Heart left ventricle (tissue), 16 donors: ENCODE results near the gene PRKAA1. TPM values are rescaled to one million over a fixed set of nuclear protein-coding genes. Genes with fewer than 3 reads are reported as not detected.
A peak's percentile ranks its signal among the peaks of the same experiment; 100 is the strongest.

ENCODE experiments used
- ATAC-seq, 4 donors: fragments of 200-7000 bp; cut with Tn5 transposase; one replicate each; pipeline ENCODE4 v1.9.1; 2020 to 2022; ENCODE audit warnings: moderate library complexity in 4 of 4, mild to moderate bottlenecking in 3 of 4, moderate number of reproducible peaks in 1 of 4
- DNase-seq, 5 donors: peaks; one replicate each; pipeline ENCODE4 v3.0.0-alpha.2; 2020
- H3K27ac ChIP-seq, 12 donors: fragments of 200-600 bp; sonication (generic) in 4 of 12; one replicate each; pipeline versions ENCODE4 v1.5.0 to v1.8.0; 2016 to 2022; ENCODE audit warnings: mild to moderate bottlenecking in 2 of 12
- H3K27me3 ChIP-seq, 9 donors: fragments of 200-600 bp; sonication (generic) in 2 of 9; one replicate each; pipeline versions ENCODE4 v1.5.1 to v1.8.0; 2016 to 2022; ENCODE audit warnings: mild to moderate bottlenecking in 3 of 9
- H3K36me3 ChIP-seq, 9 donors: fragments of 200-600 bp; sonication (generic) in 2 of 9; one replicate each; pipeline versions ENCODE4 v1.5.0 to v1.8.0; 2018 to 2022; ENCODE audit warnings: mild to moderate bottlenecking in 2 of 9
- H3K4me1 ChIP-seq, 12 donors: fragments of 200-600 bp; sonication (generic) in 4 of 12; one replicate each; pipeline versions ENCODE4 v1.5.0 to v1.8.0; 2016 to 2022; ENCODE audit warnings: mild to moderate bottlenecking in 3 of 12
- H3K4me3 ChIP-seq, 12 donors: fragments of 200-600 bp; sonication (generic) in 4 of 12; one replicate each; pipeline versions ENCODE4 v1.5.0 to v1.8.0; 2017 to 2022; ENCODE audit warnings: mild to moderate bottlenecking in 9 of 12, moderate library complexity in 4 of 12
- H3K9me3 ChIP-seq, 12 donors: fragments of 200-600 bp; sonication (generic) in 4 of 12; one replicate each; pipeline versions ENCODE4 v1.5.0 to v1.8.0; 2016 to 2022; ENCODE audit warnings: mild to moderate bottlenecking in 1 of 12
- CTCF ChIP-seq, 12 donors: fragments of 200-600 bp; sonication (generic) in 4 of 12; IDR thresholded peaks; one replicate each; pipeline versions ENCODE4 v1.5.0 to v1.8.0; 2018 to 2022; ENCODE audit warnings: antibody characterized with exemption in 12 of 12, mild to moderate bottlenecking in 5 of 12
- POLR2A ChIP-seq, 2 donors: fragments of 450-650 bp; IDR thresholded peaks; one replicate each; pipeline ENCODE4 v1.6.1; 2017; ENCODE audit warnings: antibody characterized with exemption in 2 of 2, mild to moderate bottlenecking in 2 of 2, moderate library complexity in 2 of 2
- WGBS, 4 donors: extraction: QIAGEN DNeasy Blood & Tissue Kit in 2 of 4; methylation state at CpG; one replicate each; pipeline versions ENCODE4 v1.1.5 to v1.1.7; 2013 to 2018; 5-methylcytosine and 5-hydroxymethylcytosine counted together
- intact Hi-C, 10 donors: fragments of 100-400 bp; cut with DNase I; formaldehyde crosslinking; loops; one replicate each; pipeline versions ENCODE4 v1.11.1 to v1.14.2; 2022
- polyA plus RNA-seq, 2 donors: library from polyadenylated mRNA; stranded (reverse); fragments of 200-250 nt; gene quantifications; one replicate each; pipeline ENCODE4 v1.2.3, GENCODE V29; 2013
- total RNA-seq, 9 donors: library from RNA; depleted of rRNA in 2 of 9; stranded (reverse); fragments of >200 nt in 2 of 9; fragmentation: NEBNext Ultra II Directional in 3 of 9; extraction: Animal tissue kit (Norgen Biotek cat#: 25700) in 3 of 9; gene quantifications; one replicate each; pipeline versions ENCODE4 v1.1.0 to v1.2.4, GENCODE V29; 2016 to 2023
- donor health status: ischemic (EF 13 %, LVEDD 7.1; RV severe dilation, severe dysfunction).
- donor health status: healthy with polysubstance abuse.
- donor health status: DM: no; HTN: yes; CAD: no.
- donor health status: DM: no; HTN: no; CAD: no.
- donor health status: ischemic (EF 25% LVEDD 6.9; RV normal size, moderate dysfunction).
- donor health status: ischemic (EF 25% LVEDD 5.7; RV mildly dilated, moderate dysfunction).
- donor health status: healthy.
- donor health status: DM: yes; HTN: yes; CAD: no.
- donor health status: ischemic (EF 35%, LVEDD 5.7; RV mildly dilated, moderate dysfunction).
- donor health status: nonischemic (EF 11% LVEDD 7.7; RV severe dilation, severe dysfunction).
- donor health status: DM: yes; HTN: yes; CAD: no.
- donor health status: PGD.
- donor health status: ischemic (EF 29% LVEDD 5.4; RV normal size, mild dysfunction).
- donor health status: nonischemic (EF 23%, LVEDD 6.1; RV moderate dilation, normal function).

The PRKAA1 gene
- total and polyA plus RNA-seq, 11 donors, result 13.5 to 53.3 (median 42.6) TPM

GRCh38 chr5:40812125-40812524 lies 14.0 kb upstream of the PRKAA1 start:
- 0 to 43% (median 18%) methylated on average over 1 of the region's 1 CpG for WGBS, 4 donors
- no peaks in the 10 kb centered on the region for H3K27me3 ChIP-seq
- no peak for TF ChIP-seq POLR2A (IDR thresholded peaks at IDR 0.05)
- no peak for TF ChIP-seq CTCF (IDR thresholded peaks at IDR 0.05)
- no peak for ATAC-seq
- no peak for DNase-seq
- intact Hi-C loops, result no loop called here
- H3K9me3 ChIP-seq, result no peaks in the 10 kb centered on the region
- no peaks in the 10 kb centered on the region for H3K4me1 ChIP-seq
- no peaks in the 10 kb centered on the region for H3K36me3 ChIP-seq
- no peak overlapping the region for H3K4me3 ChIP-seq
- no peak overlapping the region for H3K27ac ChIP-seq

- ATAC-seq (no peak), DNase-seq (no peak)
- Histone ChIP-seq H3K4me3 (no peak overlapping the region), H3K27me3 (no peaks in the 10 kb centered on the region), H3K27ac (no peak overlapping the region), H3K4me1 (peaks cover 0 to 15% (median 2%) of the 10 kb centered on the region in 12 donors), H3K36me3 (no peaks in the 10 kb centered on the region), H3K9me3 (no peaks in the 10 kb centered on the region)
- no peak for TF ChIP-seq CTCF (IDR thresholded peaks at IDR 0.05)
- no peak for TF ChIP-seq POLR2A (IDR thresholded peaks at IDR 0.05)
- 87 to 90% (median 88%) methylated on average over 8 of the region's 8 CpGs for WGBS, 4 donors
- intact Hi-C loops, result no loop called here
Observed at GRCh38 chr5:40801771-40802562, 3.8 kb upstream of the PRKAA1 start.

- H3K9me3 ChIP-seq, result no peaks in the 10 kb centered on the region
- peak overlapping the region in 2 of 12 donors; percentile 95 to 96 for H3K27ac ChIP-seq
- TF ChIP-seq CTCF (IDR thresholded peaks at IDR 0.05) (no peak), POLR2A (IDR thresholded peaks at IDR 0.05) (no peak)
- DNase-seq, result no peak
- intact Hi-C loops, result no loop called here
- ATAC-seq, result no peak
- H3K36me3 ChIP-seq, result no peaks in the 10 kb centered on the region
- WGBS, 4 donors, result 0 to 25% (median 1%) methylated on average over 1 of the region's 1 CpG
- H3K4me1 ChIP-seq, result peaks cover 0 to 34% (median 21%) of the 10 kb centered on the region in 12 donors
- no peaks in the 10 kb centered on the region for H3K27me3 ChIP-seq
- H3K4me3 ChIP-seq, result peak overlapping the region in 5 of 12 donors; percentile 83 to 97 (median 91)
Observed at GRCh38 chr5:40799258-40799657, 1.1 kb upstream of the PRKAA1 start.

- Histone ChIP-seq H3K9me3 (no peaks in the 10 kb centered on the region), H3K36me3 (no peaks in the 10 kb centered on the region), H3K27ac (peak overlapping the region in 11 of 12 donors; percentile 85 to 98 (median 92)), H3K4me1 (peaks cover 0 to 34% (median 21%) of the 10 kb centered on the region in 12 donors), H3K4me3 (peak overlapping the region; percentile 74 to 99 (median 92)), H3K27me3 (no peaks in the 10 kb centered on the region)
- WGBS, 4 donors, result 5 to 8% (median 7%) methylated on average over 7 of the region's 7 CpGs
- TF ChIP-seq CTCF (IDR thresholded peaks at IDR 0.05) (no peak), POLR2A (IDR thresholded peaks at IDR 0.05) (no peak)
- ATAC-seq (peak in 1 of 4 donors; percentile 32), DNase-seq (no peak)
- intact Hi-C loops, result loop anchor here in 3 of 10 donors (1.0 kb wide), 3 partner anchors 34 to 44 kb away; partner anchors contain the start of genes RPL37 (in 1 of the 3) and TTC33 (in 1 of the 3)
Observed at GRCh38 chr5:40798801-40799210, 632 bp upstream of the PRKAA1 start.
